Measurements from ENCODE around the gene PSMC5. TPM values are rescaled to one million over a fixed set of nuclear protein-coding genes. Genes with fewer than 3 reads are reported as not detected.

The PSMC5 gene
- total and polyA plus RNA-seq, 9 of the 15 experiments (the other 6 are each of a cell fraction or from before 2014, with no cell fraction given): 89.2 to 393 (median 161) TPM

GRCh38 chr17:63848834-63849689 lies 21.8 kb downstream of the PSMC5 start (continued):
- TF ChIP-seq NR3C1 (CRISPR knock-in tag; IDR thresholded peaks at IDR 0.05) (peak; percentile 96), NR2C2 (CRISPR knock-in tag; IDR thresholded peaks at IDR 0.05) (peak; percentile 64; the same call in 1 of the 2 replicates), NR2C2 (tag; IDR thresholded peaks at IDR 0.05) (peak; percentile 79), CEBPG (CRISPR knock-in tag; IDR thresholded peaks at IDR 0.05) (no peak), CEBPG (tag; conservative IDR thresholded peaks at IDR 0.05 in 1 of 2, IDR thresholded peaks at IDR 0.05 in 1 of 2) (no peak), LCOR (CRISPR knock-in tag; IDR thresholded peaks at IDR 0.05) (peak; percentile 93; the same call in 1 of the 2 replicates), CTCFL (IDR thresholded peaks at IDR 0.05; ENCODE audit: borderline replicate concordance, insufficient read depth, low read depth, low read length, poor library complexity, severe bottlenecking) (peak; percentile 84), EWSR1 (IDR thresholded peaks at IDR 0.05; ENCODE audit: borderline replicate concordance, low read depth, partially characterized antibody) (no peak), NBN (IDR thresholded peaks at IDR 0.05; ENCODE audit: low read depth) (peak; percentile 91), CREB5 (CRISPR knock-in tag; IDR thresholded peaks at IDR 0.05) (no peak; the same call in 1 of the 2 replicates), ESRRB (CRISPR knock-in tag; IDR thresholded peaks at IDR 0.05; ENCODE audit: borderline replicate concordance) (no peak), GMEB1 (CRISPR knock-in tag; IDR thresholded peaks at IDR 0.05) (peak; percentile 44), ARID3A (IDR thresholded peaks at IDR 0.05; ENCODE audit: borderline replicate concordance, low read depth, low read length) (no peak), MAFG (tag; conservative IDR thresholded peaks at IDR 0.05) (no peak), HMGN3 (IDR thresholded peaks at IDR 0.05; ENCODE audit: borderline replicate concordance, extremely low read depth, insufficient read length, low read depth, low read length) (peak; percentile 9), BCL6 (CRISPR knock-in tag; IDR thresholded peaks at IDR 0.05) (no peak), ZNF696 (CRISPR knock-in tag; conservative IDR thresholded peaks at IDR 0.05) (no peak), GATAD2B (IDR thresholded peaks at IDR 0.05; ENCODE audit: borderline replicate concordance) (no peak), NUFIP1 (IDR thresholded peaks at IDR 0.05; ENCODE audit: partially characterized antibody) (peak; percentile 96)

Data from K562 (cell line).